ENCODE results near the gene MAN1C1. TPM values are rescaled to one million over a fixed set of nuclear protein-coding genes. Genes with fewer than 3 reads are reported as not detected.

MAN1C1 gene
- total RNA-seq, 2 experiments from 2014 or later = 4.6 to 4.8 TPM

DNA sequence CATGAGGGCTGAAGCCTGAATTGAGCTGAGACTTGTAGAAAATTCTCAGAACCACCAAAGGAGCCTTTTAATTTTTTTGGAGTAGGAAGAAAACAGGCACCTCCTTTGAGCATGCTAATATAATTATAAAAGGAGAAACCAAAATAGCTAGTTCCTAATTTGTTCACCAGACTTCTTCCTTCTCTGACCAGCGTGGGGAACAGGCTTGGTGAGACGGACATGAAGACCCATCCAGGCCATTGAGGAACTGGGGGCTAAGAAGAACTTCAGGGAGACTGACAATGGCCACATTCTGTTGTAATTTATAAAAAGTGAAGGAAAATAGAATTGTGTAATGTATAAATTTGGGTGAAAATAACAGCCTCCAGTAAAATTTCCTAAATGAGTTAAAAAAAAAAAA lies 62.6 kb downstream of the MAN1C1 start:
- DNase-seq = no peak
- ChIA-PET CTCF (interaction anchor here (1.0 kb wide), 1 partner anchor 60 kb away, joined by 5 read pairs; no protein-coding TSS in a partner anchor), POLR2A (no interaction called here)
- intact Hi-C loops (cut with micrococcal nuclease) = loop anchor here (5.0 kb wide), 1 partner anchor 132 kb away; no protein-coding TSS in a partner anchor
- Mint-ChIP-seq H3K9me3 (no peaks in the 10 kb centered on the region), H3K4me3 (no peak overlapping the region), H3K36me3 (no peaks in the 10 kb centered on the region), H3K4me1 (ENCODE audit: low read depth) (peaks cover 48% of the 10 kb centered on the region), H3K27ac (no peak overlapping the region), H3K27me3 (peaks cover 13% of the 10 kb centered on the region)

DNA sequence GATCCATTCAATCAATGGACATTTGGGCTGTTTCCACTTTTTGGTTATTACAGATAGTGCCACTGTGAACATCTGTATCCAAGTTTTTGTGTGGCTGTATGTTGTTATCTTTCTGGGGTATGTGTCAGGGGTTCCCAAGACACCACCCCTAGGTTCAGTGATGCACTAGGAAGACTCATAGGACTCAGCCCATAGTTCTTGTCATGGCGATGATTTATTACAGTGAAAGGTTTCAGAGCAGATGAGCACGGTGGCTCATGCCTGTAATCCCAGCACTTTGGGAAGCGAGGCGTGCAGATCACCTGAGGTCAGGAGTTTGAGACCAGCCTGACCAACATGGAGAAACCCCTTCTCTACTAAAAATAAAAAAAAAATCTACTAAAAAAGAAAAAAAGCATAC lies 64.1 kb downstream of the MAN1C1 start:
- peaks cover 10% of the 10 kb centered on the region for H3K27me3 Mint-ChIP-seq
- peaks cover 33% of the 10 kb centered on the region for H3K4me1 Mint-ChIP-seq (ENCODE audit: low read depth)
- DNase-seq = no peak
- ChIA-PET CTCF (interaction anchor here (1.1 kb wide), 1 partner anchor 62 kb away, joined by 3 read pairs; no protein-coding TSS in a partner anchor), POLR2A (no interaction called here)
- H3K9me3 Mint-ChIP-seq = no peaks in the 10 kb centered on the region
- H3K4me3 Mint-ChIP-seq = no peak overlapping the region
- no peaks in the 10 kb centered on the region for H3K36me3 Mint-ChIP-seq
- H3K27ac Mint-ChIP-seq = no peak overlapping the region
- intact Hi-C loops (cut with micrococcal nuclease) = no loop called here

DNA sequence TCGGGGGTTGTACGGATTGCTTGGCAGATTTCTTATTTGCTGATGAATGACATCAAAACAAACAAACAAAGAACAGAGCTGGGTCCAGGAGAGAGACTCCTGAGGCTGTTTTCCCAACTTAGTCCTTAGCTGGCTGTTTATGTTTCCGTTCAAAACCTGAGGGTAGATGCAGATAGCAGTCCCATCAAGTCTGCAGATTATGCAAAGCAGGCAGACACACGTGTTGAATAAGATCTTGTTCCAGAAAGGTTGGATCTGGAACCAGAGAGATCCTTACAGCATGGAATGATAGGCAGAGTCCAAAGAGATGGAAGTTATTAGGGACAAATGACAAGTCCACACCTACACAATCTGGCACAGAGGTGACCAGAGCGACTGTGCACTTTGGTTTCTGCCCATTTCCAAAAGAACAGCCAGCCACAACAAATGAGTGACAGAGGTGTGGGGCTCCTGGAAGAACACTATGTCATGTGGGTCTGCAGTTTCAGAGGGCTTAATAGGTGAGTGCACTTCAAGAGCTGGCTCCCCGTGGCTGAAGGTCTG lies 65.5 kb downstream of the MAN1C1 start:
- Mint-ChIP-seq H3K4me1 (ENCODE audit: low read depth) (peaks cover 18% of the 10 kb centered on the region), H3K4me3 (no peak overlapping the region), H3K36me3 (no peaks in the 10 kb centered on the region), H3K27ac (no peak overlapping the region), H3K27me3 (peaks cover 6% of the 10 kb centered on the region), H3K9me3 (no peaks in the 10 kb centered on the region)
- POLR2A ChIA-PET = no interaction called here
- DNase-seq = no peak
- CTCF ChIA-PET = no interaction called here
- intact Hi-C loops (cut with micrococcal nuclease) = no loop called here

DNA sequence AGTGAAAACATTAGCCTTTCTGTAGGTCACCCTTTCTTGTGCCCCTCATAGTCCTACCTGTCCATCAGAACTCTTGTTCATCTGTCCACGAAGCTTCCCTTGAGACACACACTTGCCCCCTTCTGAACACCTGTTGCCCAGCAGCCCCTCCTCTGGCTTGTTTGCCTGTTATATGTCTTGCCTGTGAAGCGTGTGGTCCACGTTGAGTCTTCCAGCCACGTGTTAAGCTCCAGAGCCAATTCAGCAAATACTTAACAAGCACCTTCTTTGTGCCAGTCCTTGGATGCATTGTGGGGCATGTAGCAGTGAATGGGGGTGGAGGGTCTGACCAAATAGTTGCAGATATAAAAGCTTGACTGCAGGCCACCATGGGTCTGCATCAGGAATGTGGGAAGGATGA lies 66.6 kb downstream of the MAN1C1 start:
- CTCF ChIA-PET = no interaction called here
- Mint-ChIP-seq H3K4me3 (no peak overlapping the region), H3K27ac (no peak overlapping the region), H3K9me3 (no peaks in the 10 kb centered on the region), H3K27me3 (peaks cover 2% of the 10 kb centered on the region), H3K4me1 (ENCODE audit: low read depth) (peaks cover 9% of the 10 kb centered on the region), H3K36me3 (no peaks in the 10 kb centered on the region)
- no peak for DNase-seq
- intact Hi-C loops (cut with micrococcal nuclease) = no loop called here
- POLR2A ChIA-PET = interaction anchor here (0.6 kb wide), 1 partner anchor 107 kb away, joined by 3 read pairs; no protein-coding TSS in a partner anchor

DNA sequence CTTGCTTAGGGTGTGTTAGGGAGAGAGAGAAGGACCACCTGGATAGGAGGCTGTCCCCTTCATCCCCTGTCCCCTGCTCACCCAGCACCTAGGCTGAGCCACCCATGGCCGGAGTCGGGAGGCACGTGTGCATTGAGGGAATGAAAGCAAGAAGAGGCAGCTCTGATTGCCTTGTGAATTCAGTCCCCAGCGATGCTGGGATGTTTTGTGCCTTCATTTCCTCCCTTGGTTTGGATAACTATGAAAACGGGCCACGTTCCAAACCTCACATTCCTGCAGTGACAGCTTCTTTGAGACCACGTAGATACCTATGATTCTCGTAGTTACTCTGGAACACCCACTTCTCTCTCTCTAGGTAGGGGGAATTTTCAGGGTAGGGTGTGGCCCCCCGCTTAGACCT lies 67.1 kb downstream of the MAN1C1 start:
- H3K9me3 Mint-ChIP-seq = no peaks in the 10 kb centered on the region
- H3K27me3 Mint-ChIP-seq = no peaks in the 10 kb centered on the region
- intact Hi-C loops (cut with micrococcal nuclease) = no loop called here
- no peak overlapping the region for H3K27ac Mint-ChIP-seq
- peaks cover 3% of the 10 kb centered on the region for H3K4me1 Mint-ChIP-seq (ENCODE audit: low read depth)
- ChIA-PET POLR2A (interaction anchor here (0.6 kb wide), 1 partner anchor 106 kb away, joined by 3 read pairs; no protein-coding TSS in a partner anchor), CTCF (no interaction called here)
- no peak for DNase-seq
- H3K4me3 Mint-ChIP-seq = no peak overlapping the region
- no peaks in the 10 kb centered on the region for H3K36me3 Mint-ChIP-seq

DNA sequence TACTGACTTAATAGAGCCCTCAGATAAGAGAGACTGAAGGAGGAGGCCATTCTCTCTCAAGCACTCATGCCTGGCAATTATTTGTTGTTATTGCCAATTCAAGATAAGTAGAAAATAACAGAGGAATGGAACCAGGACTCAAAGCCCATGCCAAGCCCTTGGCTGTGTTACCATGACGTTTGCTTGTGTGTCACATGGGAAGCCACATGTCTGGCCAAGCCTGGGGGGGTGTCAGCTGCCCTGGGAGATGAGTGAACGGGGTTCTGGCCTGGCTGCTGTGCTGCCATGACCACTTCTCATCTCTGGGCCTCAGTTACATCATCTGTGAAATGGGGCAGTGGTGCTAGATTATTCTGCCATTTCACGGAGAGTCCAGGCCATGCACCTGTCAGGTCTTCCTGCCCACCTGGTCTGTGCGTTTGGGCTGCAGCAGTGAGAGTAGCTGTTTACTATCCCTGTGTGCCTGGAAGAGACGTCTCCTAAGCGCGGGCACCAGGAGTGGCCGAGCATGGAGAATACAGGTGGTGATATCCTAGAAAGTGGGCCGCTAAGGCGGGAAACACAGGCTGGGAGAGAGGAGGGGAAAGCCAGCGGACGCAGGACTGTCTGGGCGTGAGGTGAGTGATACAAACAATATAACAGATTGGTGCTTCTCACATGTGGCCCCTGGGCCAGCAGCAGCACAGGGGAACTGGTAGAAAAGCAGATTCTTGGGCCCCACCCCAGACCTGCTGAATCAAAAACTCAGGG lies 67.8 kb downstream of the MAN1C1 start:
- Mint-ChIP-seq H3K36me3 (no peaks in the 10 kb centered on the region), H3K27ac (no peak overlapping the region), H3K27me3 (no peaks in the 10 kb centered on the region), H3K9me3 (no peaks in the 10 kb centered on the region), H3K4me3 (no peak overlapping the region), H3K4me1 (ENCODE audit: low read depth) (no peaks in the 10 kb centered on the region)
- DNase-seq = no peak
- ChIA-PET CTCF (no interaction called here), POLR2A (no interaction called here)
- intact Hi-C loops (cut with micrococcal nuclease) = no loop called here

DNA sequence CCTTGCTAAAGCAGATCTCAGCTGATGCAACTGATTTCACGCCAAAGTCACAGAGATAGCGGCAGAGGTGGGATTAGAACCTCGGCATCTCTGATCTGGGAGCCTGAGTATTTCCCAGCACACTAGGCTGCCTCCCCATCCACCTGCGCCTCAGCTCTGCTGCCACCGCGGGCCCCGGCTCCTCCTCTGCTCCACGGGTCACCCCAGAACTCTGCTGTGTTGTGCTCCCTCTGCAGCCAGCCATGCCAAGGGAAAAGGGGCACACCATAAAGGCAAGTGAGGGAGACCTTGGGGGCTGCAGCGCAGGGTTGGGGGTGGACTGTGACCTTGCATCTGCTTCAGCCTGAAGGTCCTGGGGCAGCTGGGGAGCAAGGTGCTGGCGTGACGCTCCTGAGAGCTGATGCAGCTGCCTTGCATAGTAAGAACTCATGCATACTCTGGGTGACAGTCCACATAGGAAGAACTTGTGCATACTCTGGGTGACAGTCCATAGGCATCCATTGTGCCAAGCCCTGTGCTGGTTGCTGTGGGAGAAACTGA lies 68.7 kb downstream of the MAN1C1 start:
- ChIA-PET CTCF (no interaction called here), POLR2A (interaction anchor here (0.9 kb wide), 1 partner anchor 9 kb away, joined by 3 read pairs; no protein-coding TSS in a partner anchor)
- H3K4me1 Mint-ChIP-seq (ENCODE audit: low read depth) = no peaks in the 10 kb centered on the region
- no peak overlapping the region for H3K27ac Mint-ChIP-seq
- H3K4me3 Mint-ChIP-seq = no peak overlapping the region
- no peaks in the 10 kb centered on the region for H3K27me3 Mint-ChIP-seq
- H3K36me3 Mint-ChIP-seq = no peaks in the 10 kb centered on the region
- intact Hi-C loops (cut with micrococcal nuclease) = no loop called here
- no peaks in the 10 kb centered on the region for H3K9me3 Mint-ChIP-seq
- DNase-seq = no peak

DNA sequence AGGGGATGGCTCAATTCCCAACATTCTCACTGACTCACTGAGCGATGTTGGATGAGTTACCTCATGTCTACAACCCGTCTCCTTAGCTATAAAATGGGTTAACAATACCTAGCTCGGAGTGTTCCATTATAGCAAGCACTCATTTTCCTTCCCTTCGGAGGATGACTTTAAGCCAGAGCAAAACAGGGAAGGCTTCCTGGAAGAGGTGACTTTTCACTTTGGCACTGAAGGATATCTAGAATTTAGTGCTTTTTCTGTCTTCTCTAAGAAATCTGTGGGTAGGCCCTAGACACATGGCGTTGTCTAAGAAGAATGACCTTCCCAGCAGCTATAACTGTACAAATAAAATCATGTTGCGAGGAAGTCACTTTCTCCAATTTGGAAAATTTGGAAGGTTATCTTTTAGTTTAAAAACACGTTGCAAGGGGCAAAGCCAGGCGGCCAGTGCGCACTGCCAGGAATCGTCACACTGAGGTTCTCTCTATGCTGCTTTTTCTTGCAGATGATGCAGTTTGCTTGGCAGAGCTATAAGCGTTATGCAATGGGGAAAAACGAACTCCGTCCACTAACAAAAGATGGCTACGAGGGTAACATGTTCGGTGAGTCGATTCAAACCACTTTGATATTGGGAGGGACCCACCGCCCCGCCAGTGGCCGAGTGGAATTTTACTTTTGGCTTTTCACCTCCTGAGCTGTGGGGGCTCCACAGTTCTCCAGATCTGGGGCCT lies 69.5 kb downstream of the MAN1C1 start:
- Mint-ChIP-seq H3K27me3 (no peaks in the 10 kb centered on the region), H3K36me3 (no peaks in the 10 kb centered on the region), H3K4me3 (no peak overlapping the region), H3K9me3 (no peaks in the 10 kb centered on the region), H3K4me1 (ENCODE audit: low read depth) (no peaks in the 10 kb centered on the region), H3K27ac (no peak overlapping the region)
- CTCF ChIA-PET = no interaction called here
- POLR2A ChIA-PET = no interaction called here
- intact Hi-C loops (cut with micrococcal nuclease) = no loop called here
- no peak for DNase-seq

DNA sequence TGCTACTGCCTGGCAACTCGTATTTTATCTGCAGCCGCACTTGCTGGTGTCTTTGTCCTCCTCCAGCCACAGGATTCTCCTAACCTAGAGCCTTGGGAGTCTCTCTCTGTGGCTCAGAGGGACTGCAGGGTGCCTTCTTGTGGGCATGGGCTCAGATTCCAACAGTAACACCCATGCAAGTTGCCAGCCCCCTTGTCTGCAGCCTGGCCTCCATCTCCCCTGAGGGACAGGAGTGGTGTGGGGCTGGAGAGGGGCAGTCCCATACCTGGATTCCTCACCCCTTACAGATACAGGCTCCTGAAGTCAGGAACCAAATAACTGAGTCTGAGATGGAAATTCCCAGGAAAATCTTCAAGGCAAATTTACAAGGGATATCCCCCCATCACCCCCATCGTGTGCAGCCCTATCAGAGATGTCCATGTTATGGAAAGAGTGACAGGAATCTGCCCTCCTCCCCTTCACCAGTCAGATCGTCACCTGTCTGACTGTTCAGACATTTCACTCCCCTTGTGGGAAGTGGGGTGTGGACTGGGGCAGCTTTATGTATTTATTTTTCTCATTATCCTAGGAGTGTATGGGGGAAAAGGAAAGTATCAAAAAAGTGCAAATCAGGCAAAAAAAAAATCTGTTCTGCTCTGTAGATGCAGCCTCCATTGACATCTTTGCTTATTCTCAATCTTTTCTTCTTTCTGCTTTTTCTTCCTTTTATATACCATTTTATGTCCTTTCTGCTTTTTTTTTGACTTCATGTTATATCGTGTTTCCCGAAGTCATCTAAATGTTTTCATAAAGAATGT lies 70.8 kb downstream of the MAN1C1 start:
- H3K9me3 Mint-ChIP-seq = no peaks in the 10 kb centered on the region
- CTCF ChIA-PET = no interaction called here
- POLR2A ChIA-PET = no interaction called here
- H3K27me3 Mint-ChIP-seq = no peaks in the 10 kb centered on the region
- no peak overlapping the region for H3K27ac Mint-ChIP-seq
- DNase-seq = no peak
- no peak overlapping the region for H3K4me3 Mint-ChIP-seq
- no peaks in the 10 kb centered on the region for H3K4me1 Mint-ChIP-seq (ENCODE audit: low read depth)
- no peaks in the 10 kb centered on the region for H3K36me3 Mint-ChIP-seq
- intact Hi-C loops (cut with micrococcal nuclease) = no loop called here

DNA sequence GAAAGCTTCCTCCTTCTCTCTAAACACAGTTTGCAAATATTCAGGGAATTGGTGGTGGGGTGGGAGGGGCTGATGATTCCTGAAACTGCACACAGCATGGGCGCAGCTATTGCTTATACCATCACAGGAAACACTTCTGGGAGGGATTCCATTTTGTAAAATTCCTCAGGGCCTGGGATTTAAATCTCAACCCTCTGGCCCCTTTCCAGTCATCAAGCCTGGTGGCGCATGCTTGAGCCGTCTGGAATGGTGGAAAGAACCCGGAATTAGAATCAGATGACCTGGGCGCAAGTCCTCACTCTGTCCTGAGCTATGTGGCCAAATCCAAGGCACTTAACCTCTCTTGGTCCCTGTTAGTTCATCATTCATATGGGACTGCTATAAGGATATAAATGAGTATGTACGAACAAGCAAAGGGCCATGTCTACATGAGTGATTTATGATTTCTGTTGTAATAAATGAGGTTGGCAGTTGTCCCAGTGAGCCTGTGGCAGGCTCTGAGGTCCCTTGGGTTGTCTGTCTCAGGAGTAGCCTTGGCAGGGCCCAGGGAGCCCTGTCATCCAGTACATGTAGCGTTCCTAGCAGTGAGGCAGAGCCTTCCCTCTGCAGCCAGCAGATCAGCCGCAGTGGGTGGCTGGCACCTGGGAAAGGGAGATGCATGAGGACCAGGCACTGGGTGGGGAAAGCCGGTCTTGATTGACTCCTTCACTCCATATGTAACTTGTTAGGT lies 72.0 kb downstream of the MAN1C1 start:
- Mint-ChIP-seq H3K36me3 (no peaks in the 10 kb centered on the region), H3K9me3 (no peaks in the 10 kb centered on the region), H3K27ac (no peak overlapping the region), H3K4me3 (no peak overlapping the region), H3K27me3 (no peaks in the 10 kb centered on the region), H3K4me1 (ENCODE audit: low read depth) (peaks cover 2% of the 10 kb centered on the region)
- ChIA-PET CTCF (interaction anchor here (1.8 kb wide), 1 partner anchor 69 kb away, joined by 5 read pairs; no protein-coding TSS in a partner anchor), POLR2A (no interaction called here)
- intact Hi-C loops (cut with micrococcal nuclease) = no loop called here
- DNase-seq = no peak

DNA sequence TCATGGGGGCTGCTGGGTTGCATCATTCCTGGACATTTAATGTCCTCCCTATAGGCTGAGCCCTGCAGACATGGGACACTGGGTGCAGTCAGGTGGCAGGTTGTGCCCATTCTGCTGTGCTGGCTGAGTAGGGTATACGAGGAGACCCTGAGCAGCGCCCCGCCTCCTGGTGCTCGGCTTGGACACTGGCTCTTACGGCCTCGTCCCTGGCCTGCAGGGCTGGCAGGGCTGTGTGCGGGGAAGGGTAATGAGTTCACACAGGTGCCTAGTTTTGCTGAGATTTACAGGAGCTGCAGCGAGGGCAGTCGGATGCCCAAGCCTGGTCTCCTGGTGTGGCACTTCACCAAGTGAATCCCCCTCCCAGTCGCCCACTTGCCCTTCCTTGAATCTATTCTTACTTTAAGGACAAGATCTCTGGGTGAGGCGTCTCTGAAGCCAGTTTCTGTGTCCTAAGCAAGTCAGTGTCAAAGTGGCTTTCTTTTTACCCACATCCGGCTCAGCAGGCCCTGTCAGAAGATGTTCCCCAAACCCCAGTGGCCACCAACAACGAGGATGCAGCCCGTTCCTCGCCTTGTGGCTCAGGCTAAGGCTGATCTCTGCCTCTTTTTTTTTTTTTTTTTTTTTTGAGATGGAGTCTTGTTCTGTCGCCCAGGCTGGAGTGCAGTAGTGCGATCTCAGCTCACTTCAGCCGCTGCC lies 73.2 kb downstream of the MAN1C1 start:
- peaks cover 8% of the 10 kb centered on the region for H3K4me1 Mint-ChIP-seq (ENCODE audit: low read depth)
- CTCF ChIA-PET = interaction anchor here (1.8 kb wide), 1 partner anchor 71 kb away, joined by 5 read pairs; no protein-coding TSS in a partner anchor
- POLR2A ChIA-PET = no interaction called here
- no peak overlapping the region for H3K4me3 Mint-ChIP-seq
- peak; percentile 28 for DNase-seq
- no peaks in the 10 kb centered on the region for H3K9me3 Mint-ChIP-seq
- H3K27me3 Mint-ChIP-seq = no peaks in the 10 kb centered on the region
- intact Hi-C loops (cut with micrococcal nuclease) = no loop called here
- no peak overlapping the region for H3K27ac Mint-ChIP-seq
- no peaks in the 10 kb centered on the region for H3K36me3 Mint-ChIP-seq

All from activated CD4-positive, alpha-beta memory T cell treated with anti-CD3 and anti-CD28 coated beads for 36 hours (primary cell).